SK-N-SH treated with all-trans-retinoic acid at 6 μM for 48 hours (cell line): ENCODE measurements around the gene ADAMTS17.

Experiments used
- ARNTL ChIP-seq: fragments of 450-650 bp; formaldehyde crosslinking; IDR thresholded peaks from 2 replicates; pipeline ENCODE4 v1.5.0; 2020; ENCODE audit warnings: low read depth, mild to moderate bottlenecking, moderate library complexity, borderline replicate concordance
- ESRRG ChIP-seq: fragments of 250-450 bp; sonication (Bioruptor Pico); IDR thresholded peaks from 2 replicates; pipeline ENCODE4 v1.6.1; 2021; ENCODE audit warnings: mild to moderate bottlenecking
- OSR1 ChIP-seq: fragments of 250-450 bp; sonication (Bioruptor Pico); IDR thresholded peaks from 2 replicates; pipeline ENCODE4 v1.8.0; 2022; ENCODE audit warnings: moderate library complexity, mild to moderate bottlenecking, inconsistent platforms
- PATZ1 ChIP-seq: fragments of 250-450 bp; sonication (Bioruptor Pico); IDR thresholded peaks from 2 replicates; pipeline ENCODE4 v1.8.0; 2020; ENCODE audit warnings: mild to moderate bottlenecking, moderate library complexity, borderline replicate concordance
- RARB ChIP-seq: fragments of 250-450 bp; sonication (Bioruptor Pico); IDR thresholded peaks from 2 replicates; pipeline ENCODE4 v1.8.0; 2021; ENCODE audit warnings: mild to moderate bottlenecking, moderate library complexity
- TOX ChIP-seq: fragments of 250-450 bp; sonication (Bioruptor Pico); IDR thresholded peaks from 2 replicates; pipeline ENCODE4 v1.8.0; 2021; ENCODE audit warnings: mild to moderate bottlenecking, moderate library complexity, borderline replicate concordance
- ZFP30 ChIP-seq: fragments of 450-650 bp; formaldehyde crosslinking; IDR thresholded peaks from 2 replicates; pipeline ENCODE4 v1.5.0; 2022; ENCODE audit warnings: mild to moderate bottlenecking, moderate library complexity
- ZNF70 ChIP-seq: fragments of 450-650 bp; formaldehyde crosslinking; IDR thresholded peaks from 2 replicates; pipeline ENCODE4 v1.5.0; 2020; ENCODE audit warnings: mild to moderate bottlenecking, moderate library complexity
- TF ChIP-seq, protein P1 (sequence below): fragments of 250-450 bp; sonication (Bioruptor Pico); IDR thresholded peaks from 2 replicates; pipeline ENCODE4 v1.5.1; 2021; ENCODE audit warnings: mild to moderate bottlenecking, moderate library complexity

DNA sequence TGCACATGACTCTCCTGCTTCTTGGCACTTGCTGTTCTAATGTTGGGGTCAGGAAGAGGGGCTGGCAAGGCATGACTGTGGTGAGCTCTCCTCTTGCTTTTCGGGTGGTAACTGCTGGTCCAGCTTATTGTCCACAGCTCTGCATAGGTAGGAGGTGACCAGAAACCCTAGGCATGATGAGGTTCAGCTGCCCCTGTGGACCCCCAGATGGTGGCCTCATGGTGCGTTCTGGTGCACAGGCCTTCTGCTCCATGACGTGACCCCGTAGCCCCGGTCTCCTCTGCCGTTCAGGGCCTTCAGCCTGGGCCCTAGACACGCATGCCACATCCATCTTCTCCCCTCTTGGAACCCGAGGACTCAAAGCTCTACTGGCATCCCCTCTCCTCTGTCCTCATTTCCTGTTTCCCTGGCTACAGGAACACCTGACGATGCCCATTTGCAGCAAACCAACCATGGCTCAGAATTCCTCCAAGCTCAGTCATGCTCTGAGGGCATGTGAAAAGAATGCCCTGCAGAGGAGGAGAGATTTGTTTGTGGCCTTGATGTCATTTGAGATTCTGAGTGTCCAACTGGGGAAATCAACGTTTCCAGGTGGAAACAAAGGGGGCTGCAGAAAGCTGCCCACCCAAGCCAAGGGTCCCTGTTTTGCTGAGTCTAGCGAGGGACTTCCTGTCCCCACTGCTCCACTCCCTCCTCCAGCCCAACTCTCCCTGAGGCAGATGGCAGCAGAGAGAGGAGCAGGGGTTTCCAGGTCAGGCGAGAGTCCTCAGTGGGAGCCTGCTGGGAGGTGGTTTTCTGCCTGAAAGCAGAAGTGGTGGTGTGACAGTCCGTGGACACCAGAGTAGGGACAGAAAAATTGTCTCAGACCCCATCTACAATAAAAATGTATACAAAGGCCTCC, 409.8 kb downstream of the ADAMTS17 start:
- TF ChIP-seq ZNF70 (CRISPR knock-in tag) = no peak
- no peak for TF ChIP-seq PATZ1 (CRISPR knock-in tag)
- no peak for TF ChIP-seq ARNTL (CRISPR knock-in tag)
- no peak for TF ChIP-seq ZFP30
- TF ChIP-seq RARB (CRISPR knock-in tag) = no peak
- TF ChIP-seq OSR1 (CRISPR knock-in tag) = no peak
- no peak for TF ChIP-seq ESRRG
- TF ChIP-seq TOX = no peak
- TF ChIP-seq, protein P1, sequence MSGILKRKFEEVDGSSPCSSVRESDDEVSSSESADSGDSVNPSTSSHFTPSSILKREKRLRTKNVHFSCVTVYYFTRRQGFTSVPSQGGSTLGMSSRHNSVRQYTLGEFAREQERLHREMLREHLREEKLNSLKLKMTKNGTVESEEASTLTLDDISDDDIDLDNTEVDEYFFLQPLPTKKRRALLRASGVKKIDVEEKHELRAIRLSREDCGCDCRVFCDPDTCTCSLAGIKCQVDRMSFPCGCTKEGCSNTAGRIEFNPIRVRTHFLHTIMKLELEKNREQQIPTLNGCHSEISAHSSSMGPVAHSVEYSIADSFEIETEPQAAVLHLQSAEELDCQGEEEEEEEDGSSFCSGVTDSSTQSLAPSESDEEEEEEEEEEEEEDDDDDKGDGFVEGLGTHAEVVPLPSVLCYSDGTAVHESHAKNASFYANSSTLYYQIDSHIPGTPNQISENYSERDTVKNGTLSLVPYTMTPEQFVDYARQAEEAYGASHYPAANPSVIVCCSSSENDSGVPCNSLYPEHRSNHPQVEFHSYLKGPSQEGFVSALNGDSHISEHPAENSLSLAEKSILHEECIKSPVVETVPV (CRISPR knock-in tag) = no peak
